ENCODE measurements around the gene IPO4.

IPO4 gene

GRCh38 chr14:24130717-24131548, 57.7 kb downstream of the IPO4 start:
- no peak for DNase-seq

- no peak for DNase-seq
These were observed 58.3 kb downstream of the IPO4 start, which contains the start of gene FITM1 for GRCh38 chr14:24130380-24130716. TSS of gene FITM1 (plus strand) at chr14:24130659. CDS start at chr14:24131564, 905 bp downstream.

Data from NCI-H1092 (cell line).